B cell (primary cell): ENCODE results near the gene LRRC2. TPM values are rescaled to one million over a fixed set of nuclear protein-coding genes. Genes with fewer than 3 reads are reported as not detected.

ENCODE experiments used
- ATAC-seq: fragments of 200-7000 bp; cut with Tn5 transposase; one replicate; pipeline ENCODE4 v1.10.0; 2021; ENCODE audit warnings: low read depth, mild to moderate bottlenecking, moderate number of reproducible peaks, moderate library complexity
- CTCF ChIA-PET: fragments of 350-600 bp; sonication (Branson Sonifier 250); formaldehyde crosslinking; loops from one replicate; lab custom pipeline; 2021; ENCODE audit warnings: antibody characterized with exemption, inconsistent platforms; lab: Charles Lee
- POLR2A ChIA-PET: fragments of 350-600 bp; sonication (Branson Sonifier 250); formaldehyde crosslinking; loops from one replicate; lab custom pipeline; 2021; ENCODE audit warnings: antibody characterized with exemption; lab: Charles Lee
- DNase-seq: peaks from one replicate; pipeline ENCODE4 v3.0.0; 2013
- H2AFZ ChIP-seq: 2 replicates; pipeline ENCODE4 v1.6.1; 2012; ENCODE audit warnings: mild to moderate bottlenecking, low read depth, low read length; ENCODE audit not compliant: insufficient read depth, poor library complexity, severe bottlenecking
- H3K27ac ChIP-seq, 2 donors: 1 replicate in 1 of 2; 2 replicates in 1 of 2; pipeline ENCODE4 v1.5.1; 2012 to 2013; ENCODE audit warnings: low read length in 2 of 2, mild to moderate bottlenecking in 2 of 2, moderate library complexity in 1 of 2
- H3K27me3 ChIP-seq, 4 experiments: fragments of 200-600 bp in 1 of 4; sonication (generic) in 1 of 4; replicated peaks in 1 of 4; 1 replicate in 2 of 4; 2 replicates in 2 of 4; pipeline versions ENCODE4 v1.6.1 to v1.7.0; 2013 to 2016; ENCODE audit warnings: low read length in 3 of 4, mild to moderate bottlenecking in 2 of 4, mixed read lengths in 1 of 4, moderate library complexity in 1 of 4; ENCODE audit not compliant: insufficient read depth in 4 of 4, control insufficient read depth in 3 of 4; ENCODE audit errors: control extremely low read depth in 1 of 4
- H3K36me3 ChIP-seq, 2 experiments: replicated peaks in 1 of 2; 1 replicate in 1 of 2; 2 replicates in 1 of 2; pipeline versions ENCODE4 v1.6.1 to v1.7.1; 2013; ENCODE audit warnings: low read length in 1 of 2; ENCODE audit not compliant: insufficient read depth in 2 of 2, control insufficient read depth in 1 of 2; ENCODE audit errors: control extremely low read depth in 1 of 2, extremely low read depth in 1 of 2
- H3K4me1 ChIP-seq, 2 donors: fragments of 200-600 bp in 1 of 2; sonication (generic) in 1 of 2; 1 replicate in 1 of 2; 2 replicates in 1 of 2; pipeline versions ENCODE4 v1.5.1 to v1.6.1; 2013 to 2017; ENCODE audit warnings: low read length in 2 of 2; ENCODE audit not compliant: control insufficient read depth in 2 of 2, insufficient read depth in 2 of 2
- H3K4me2 ChIP-seq: replicated peaks from 2 replicates; pipeline ENCODE3; 2012; ENCODE audit warnings: mild to moderate bottlenecking, low read depth, low read length; ENCODE audit not compliant: poor library complexity, severe bottlenecking
- H3K4me3 ChIP-seq, 5 experiments: fragments of 200-600 bp in 1 of 5; sonication (generic) in 1 of 5; 1 replicate in 3 of 5; 2 replicates in 2 of 5; pipeline versions ENCODE4 v1.5.1 to v1.7.0; 2011 to 2016; ENCODE audit warnings: low read length in 4 of 5, mild to moderate bottlenecking in 4 of 5, low read depth in 2 of 5, control low read depth in 1 of 5, moderate library complexity in 1 of 5; ENCODE audit not compliant: insufficient read depth in 1 of 5; ENCODE audit errors: control extremely low read depth in 1 of 5, extremely low read depth in 1 of 5
- H3K79me2 ChIP-seq: fragments of 200-600 bp; sonication (generic); one replicate; pipeline ENCODE4 v1.6.0; 2016; ENCODE audit warnings: low read length; ENCODE audit not compliant: control insufficient read depth, insufficient read depth
- H3K9ac ChIP-seq: fragments of 200-600 bp; sonication (generic); 2 replicates; pipeline ENCODE4 v1.6.1; 2017; ENCODE audit warnings: mild to moderate bottlenecking, low read length, moderate library complexity
- H3K9me3 ChIP-seq, 3 donors: one replicate each; pipeline versions ENCODE4 v1.6.1 to v1.7.1; 2013; ENCODE audit warnings: low read length in 2 of 3; ENCODE audit not compliant: control insufficient read depth in 2 of 3, insufficient read depth in 1 of 3; ENCODE audit errors: control extremely low read depth in 1 of 3
- H4K20me1 ChIP-seq: 2 replicates; pipeline ENCODE4 v1.6.0; 2012; ENCODE audit warnings: mild to moderate bottlenecking, low read length; ENCODE audit not compliant: insufficient read depth, control insufficient read depth, poor library complexity, severe bottlenecking
- H3K27ac Mint-ChIP-seq: one replicate; pipeline ENCODE4 v1.8.0; 2021; ENCODE audit warnings: mixed read lengths
- H3K27me3 Mint-ChIP-seq: one replicate; pipeline ENCODE4 v1.8.0; 2021; ENCODE audit warnings: mixed read lengths
- H3K4me1 Mint-ChIP-seq: one replicate; pipeline ENCODE4 v1.8.0; 2021; ENCODE audit warnings: mixed read lengths
- H3K4me3 Mint-ChIP-seq: one replicate; pipeline ENCODE4 v1.8.0; 2021; ENCODE audit warnings: mixed read lengths
- H3K9me3 Mint-ChIP-seq: one replicate; pipeline ENCODE4 v1.8.0; 2022; ENCODE audit warnings: mixed read lengths; ENCODE audit not compliant: insufficient read depth
- CTCF ChIP-seq: fragments of 200-600 bp; IDR thresholded peaks from one replicate; pipeline ENCODE4 v1.8.0; 2022; ENCODE audit warnings: antibody characterized with exemption, mild to moderate bottlenecking
- EZH2 ChIP-seq: IDR thresholded peaks from 2 replicates; pipeline ENCODE4 v1.6.1; 2012; ENCODE audit warnings: borderline replicate concordance, low read depth, mild to moderate bottlenecking, moderate library complexity, low read length; ENCODE audit not compliant: insufficient read depth, poor library complexity, severe bottlenecking
- WGBS: methylation state at CpG from one replicate; pipeline ENCODE4 v1.1.5; 2013; ENCODE audit warnings: missing lambda C conversion rate; ENCODE audit not compliant: insufficient coverage; 5-methylcytosine and 5-hydroxymethylcytosine counted together
- intact Hi-C: fragments of 100-400 bp; cut with micrococcal nuclease; formaldehyde crosslinking; loops from one replicate; pipeline ENCODE4 v1.10.0; 2022
- polyA plus RNA-seq: library from polyadenylated mRNA; depleted of rRNA; stranded (reverse); fragments of >200 nt; gene quantifications from 2 replicates; pipeline ENCODE4 v1.2.3, GENCODE V29; 2012
- total RNA-seq, 2 donors: library from RNA; stranded (reverse); fragments of 120-200 nt in 1 of 2; gene quantifications; 1 replicate in 1 of 2; 2 replicates in 1 of 2; pipeline versions ENCODE4 v1.2.3 to v1.2.4, GENCODE V29; 2013 to 2022

LRRC2 gene
- total and polyA plus RNA-seq, 2 donors (not counting 1 experiment from before 2014, with no cell fraction given), result 0.04 TPM; not detected in 1

GRCh38 chr3:46595819-46596314 is 29.8 kb upstream of the LRRC2 start:
- no peak overlapping the region for H3K27ac Mint-ChIP-seq
- CTCF ChIA-PET, result no interaction called here

GRCh38 chr3:46594723-46595122 is 28.6 kb upstream of the LRRC2 start:
- DNase-seq, result no peak
- Histone ChIP-seq H3K9me3 (no peaks in the 10 kb centered on the region), H3K4me1 (no peaks in the 10 kb centered on the region), H3K4me2 (no peak overlapping the region), H3K27ac (no peak overlapping the region), H3K79me2 (no peaks in the 10 kb centered on the region), H3K27me3 (no peaks in the 10 kb centered on the region), H3K9ac (no peak overlapping the region), H4K20me1 (no peaks in the 10 kb centered on the region), H3K36me3 (no peaks in the 10 kb centered on the region), H2AFZ (no peak overlapping the region), H3K4me3 (no peak overlapping the region)
- WGBS, result 100% methylated on average over 2 of the region's 4 CpGs
- no peak overlapping the region for H3K4me3 Mint-ChIP-seq
- CTCF ChIA-PET, result no interaction called here
- peaks cover 15% of the 10 kb centered on the region for H3K27me3 Mint-ChIP-seq
- no peak for TF ChIP-seq CTCF
- no peak for TF ChIP-seq EZH2
- no peak for ATAC-seq
- intact Hi-C loops, result no loop called here
- no peak overlapping the region for H3K27ac Mint-ChIP-seq
- H3K9me3 Mint-ChIP-seq, result no peaks in the 10 kb centered on the region
- POLR2A ChIA-PET, result no interaction called here
- H3K4me1 Mint-ChIP-seq, result no peaks in the 10 kb centered on the region

More at GRCh38 chr3:46595819-46596314, 29.8 kb upstream of the LRRC2 start:
- Histone ChIP-seq H3K27ac (no peak overlapping the region), H3K9me3 (no peaks in the 10 kb centered on the region), H3K79me2 (no peaks in the 10 kb centered on the region), H3K27me3 (no peaks in the 10 kb centered on the region), H3K4me1 (no peaks in the 10 kb centered on the region), H4K20me1 (no peaks in the 10 kb centered on the region), H2AFZ (no peak overlapping the region), H3K9ac (no peak overlapping the region), H3K36me3 (no peaks in the 10 kb centered on the region), H3K4me3 (no peak overlapping the region), H3K4me2 (no peak overlapping the region)
- no peaks in the 10 kb centered on the region for H3K4me1 Mint-ChIP-seq
- POLR2A ChIA-PET, result no interaction called here
- TF ChIP-seq CTCF (no peak), EZH2 (no peak)
- no peak for ATAC-seq
- DNase-seq, result no peak
- WGBS, result 98% methylated on average over 6 of the region's 8 CpGs
- no peak overlapping the region for H3K4me3 Mint-ChIP-seq
- intact Hi-C loops, result no loop called here
- no peaks in the 10 kb centered on the region for H3K9me3 Mint-ChIP-seq
- H3K27me3 Mint-ChIP-seq, result peaks cover 18% of the 10 kb centered on the region
